ENCODE measurements around the gene DIP2A. TPM values are rescaled to one million over a fixed set of nuclear protein-coding genes. Genes with fewer than 3 reads are reported as not detected.

Gene DIP2A
- total and polyA plus RNA-seq, 2 of the 8 experiments (the other 6 are each of a cell fraction or from before 2014, with no cell fraction given), result 16.0 to 27.1 TPM

DNA sequence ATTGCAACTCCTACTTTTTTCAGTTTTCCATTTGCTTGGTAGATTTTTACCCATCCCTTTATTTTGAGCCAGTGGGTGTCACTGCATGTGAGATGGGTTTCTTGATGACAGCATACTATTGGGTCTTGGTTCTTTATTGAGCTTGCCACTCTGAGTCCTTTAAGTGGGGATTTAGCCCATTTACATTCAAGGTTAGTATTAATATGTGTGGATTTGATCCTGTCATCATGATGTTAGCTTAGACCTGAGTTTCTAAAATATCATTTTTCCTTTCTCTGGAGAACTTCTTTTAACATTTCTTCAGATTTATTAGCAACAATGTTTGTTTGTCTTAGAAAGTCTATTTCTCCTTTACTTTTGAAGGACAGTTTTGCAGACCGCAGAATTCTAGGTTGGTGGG lies 158.0 kb downstream of the DIP2A start:
- Histone ChIP-seq H3K23ac (ENCODE audit: insufficient read length) (no peak overlapping the region), H3K4me1 (replicated peaks in 1 of 4; ENCODE audit: control insufficient read depth in 3 of 4, insufficient read depth in 4 of 4, low read length in 3 of 4) (no peaks in the 10 kb centered on the region; a peak in 1 of 7 replicates), H3K4me2 (ENCODE audit: insufficient read depth in 1 of 2, low read depth in 2 of 2, low read length in 2 of 2) (no peak overlapping the region), H4K20me1 (replicated peaks in 1 of 2; ENCODE audit: control insufficient read depth in 1 of 2, insufficient read depth in 2 of 2, low read length in 2 of 2) (no peaks in the 10 kb centered on the region), H2BK20ac (ENCODE audit: low read length) (no peak overlapping the region), H3K27me3 (replicated peaks in 1 of 4; ENCODE audit: control insufficient read depth in 3 of 4, extremely low read depth in 1 of 4, insufficient read depth in 3 of 4, low read length in 3 of 4) (no peaks in the 10 kb centered on the region), H2BK5ac (ENCODE audit: low read depth, low read length) (no peak overlapping the region), H2BK12ac (ENCODE audit: low read depth, low read length) (no peak overlapping the region), H3K23me2 (ENCODE audit: low read depth, low read length) (no peaks in the 10 kb centered on the region), H3K14ac (ENCODE audit: insufficient read length) (no peak overlapping the region), H3K18ac (ENCODE audit: extremely low read depth, low read length) (no peak overlapping the region), H4K8ac (ENCODE audit: extremely low read depth, insufficient read depth, low read length) (no peak overlapping the region), H4K91ac (replicated peaks; ENCODE audit: insufficient read length, low read length) (no peak overlapping the region), H3K4ac (replicated peaks; ENCODE audit: insufficient read length, low read depth, low read length) (no peak overlapping the region), H3K36me3 (ENCODE audit: control insufficient read depth in 2 of 4, insufficient read depth in 4 of 4, low read length in 3 of 4) (no peaks in the 10 kb centered on the region), H3K79me1 (ENCODE audit: low read depth, low read length) (no peaks in the 10 kb centered on the region), H3K9ac (replicated peaks in 1 of 4; ENCODE audit: extremely low read depth in 1 of 4, low read depth in 3 of 4, low read length in 3 of 4) (no peak overlapping the region), H3K79me2 (ENCODE audit: control insufficient read depth in 1 of 2, insufficient read depth in 2 of 2, low read length in 2 of 2) (no peaks in the 10 kb centered on the region), H2BK15ac (ENCODE audit: low read length) (no peak overlapping the region), H3K27ac (ENCODE audit: low read depth, low read length) (no peak overlapping the region), H2BK120ac (replicated peaks; ENCODE audit: low read depth, low read length) (no peak overlapping the region), H4K5ac (ENCODE audit: insufficient read length, low read depth, low read length) (no peak overlapping the region), H3K56ac (replicated peaks; ENCODE audit: insufficient read length, low read depth, low read length) (no peak overlapping the region), H3K4me3 (ENCODE audit: extremely low read depth in 1 of 4, insufficient read depth in 2 of 4, low read depth in 3 of 4, low read length in 4 of 4) (no peak overlapping the region), H2AFZ (ENCODE audit: low read length) (no peak overlapping the region), H3K9me3 (ENCODE audit: insufficient read depth in 2 of 2, low read depth in 1 of 2, low read length in 1 of 2) (no peaks in the 10 kb centered on the region), H2AK5ac (ENCODE audit: low read depth, low read length) (no peak overlapping the region)
- ChIA-PET POLR2A (ENCODE audit: partially characterized antibody) (interaction anchor here (0.9 kb wide), 1 partner anchor 18 kb away, joined by 6 read pairs; the partner anchor contains the start of gene PRMT2), CTCF (ENCODE audit: partially characterized antibody) (no interaction called here)
- no peak for FAIRE-seq
- no peak for DNase-seq (ENCODE audit: low read depth in 1 of 2, low spot score in 2 of 2)
- 93% methylated on average over 1 of the region's 1 CpG; no CpG with 5 or more reads in 1 of the 2 experiments for WGBS, 2 experiments (ENCODE audit: extremely low coverage in 1 of 2, insufficient coverage in 1 of 2, insufficient read length in 1 of 2, insufficient replicate concordance in 2 of 2, low coverage in 1 of 2, low lambda C conversion rate in 2 of 2, missing lambda C conversion rate in 1 of 2)
- no peak for TF ChIP-seq RAD21 (IDR thresholded peaks at IDR 0.05 in 1 of 2, conservative IDR thresholded peaks at IDR 0.05 in 1 of 2; ENCODE audit: low read depth in 2 of 2, low read length in 2 of 2)
- no peak for TF ChIP-seq CHD2 (IDR thresholded peaks at IDR 0.05; ENCODE audit: low read length)
- TF ChIP-seq SAP30 (IDR thresholded peaks at IDR 0.05; ENCODE audit: insufficient read depth, insufficient replicate concordance, low read length), result no peak
- TF ChIP-seq, protein P1, sequence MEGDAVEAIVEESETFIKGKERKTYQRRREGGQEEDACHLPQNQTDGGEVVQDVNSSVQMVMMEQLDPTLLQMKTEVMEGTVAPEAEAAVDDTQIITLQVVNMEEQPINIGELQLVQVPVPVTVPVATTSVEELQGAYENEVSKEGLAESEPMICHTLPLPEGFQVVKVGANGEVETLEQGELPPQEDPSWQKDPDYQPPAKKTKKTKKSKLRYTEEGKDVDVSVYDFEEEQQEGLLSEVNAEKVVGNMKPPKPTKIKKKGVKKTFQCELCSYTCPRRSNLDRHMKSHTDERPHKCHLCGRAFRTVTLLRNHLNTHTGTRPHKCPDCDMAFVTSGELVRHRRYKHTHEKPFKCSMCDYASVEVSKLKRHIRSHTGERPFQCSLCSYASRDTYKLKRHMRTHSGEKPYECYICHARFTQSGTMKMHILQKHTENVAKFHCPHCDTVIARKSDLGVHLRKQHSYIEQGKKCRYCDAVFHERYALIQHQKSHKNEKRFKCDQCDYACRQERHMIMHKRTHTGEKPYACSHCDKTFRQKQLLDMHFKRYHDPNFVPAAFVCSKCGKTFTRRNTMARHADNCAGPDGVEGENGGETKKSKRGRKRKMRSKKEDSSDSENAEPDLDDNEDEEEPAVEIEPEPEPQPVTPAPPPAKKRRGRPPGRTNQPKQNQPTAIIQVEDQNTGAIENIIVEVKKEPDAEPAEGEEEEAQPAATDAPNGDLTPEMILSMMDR (IDR thresholded peaks at IDR 0.05; ENCODE audit: control extremely low read depth in 1 of 3, insufficient read depth in 1 of 3, low read depth in 1 of 3, low read length in 3 of 3), result no peak
- no peak for TF ChIP-seq KDM5A (IDR thresholded peaks at IDR 0.05; ENCODE audit: low read length)
- no peak for TF ChIP-seq BCL11A (IDR thresholded peaks at IDR 0.05; ENCODE audit: low read depth in 2 of 2, low read length in 2 of 2)
